ENCODE data around the gene PRSS27. TPM values are rescaled to one million over a fixed set of nuclear protein-coding genes. Genes with fewer than 3 reads are reported as not detected.

Gene PRSS27
- total and polyA plus RNA-seq, 2 donors (not counting 3 experiments of a cell fraction or from before 2014, with no cell fraction given), result 0.33 to 0.53 TPM

- TF ChIP-seq FOS (IDR thresholded peaks at IDR 0.05; ENCODE audit: borderline replicate concordance, insufficient read depth, low read length) (no peak), POLR2AphosphoS5 (IDR thresholded peaks at IDR 0.05; ENCODE audit: insufficient read depth, low read depth, low read length) (no peak), GATA2 (IDR thresholded peaks at IDR 0.05; ENCODE audit: insufficient read depth, insufficient read length, low read depth, low read length) (no peak), MAX (IDR thresholded peaks at IDR 0.05; ENCODE audit: insufficient read depth, insufficient read length) (no peak)
- H3K27ac ChIP-seq (ENCODE audit: insufficient read depth, low read depth, low read length), result no peak overlapping the region
- no peaks in the 10 kb centered on the region for H3K79me2 ChIP-seq (ENCODE audit: control insufficient read depth, insufficient read depth, low read length)
- H3K4me3 ChIP-seq (replicated peaks in 1 of 3; ENCODE audit: insufficient read depth in 1 of 3, low read depth in 1 of 3, low read length in 3 of 3), result no peak overlapping the region
- ChIA-PET POLR2A (no interaction called here), CTCF (no interaction called here)
- H3K4me1 ChIP-seq (ENCODE audit: control insufficient read depth, extremely low read depth, insufficient read depth, low read length), result peaks cover 4% of the 10 kb centered on the region
- FAIRE-seq (no peak), DNase-seq (ENCODE audit: low read depth, low spot score) (no peak)
- H2AFZ ChIP-seq (ENCODE audit: low read depth, low read length), result no peak overlapping the region
- no peaks in the 10 kb centered on the region for H3K9me1 ChIP-seq (replicated peaks; ENCODE audit: control insufficient read depth, extremely low read depth, insufficient read depth, low read length)
- dilution Hi-C loops (cut with MboI; ENCODE audit: extremely low pct_ligation_motif_present, low sequenced_read_pairs), result no loop called here
- no peak overlapping the region for H3K4me2 ChIP-seq (ENCODE audit: insufficient read depth, low read length)
- H3K9me3 ChIP-seq (replicated peaks; ENCODE audit: control insufficient read depth, insufficient read depth, low read length), result no peaks in the 10 kb centered on the region
- BruUV-seq (replicated peaks), result no TSS peak
- H3K27me3 ChIP-seq (ENCODE audit: control insufficient read depth in 2 of 2, insufficient read depth in 2 of 2, low read length in 2 of 2), result peaks cover 0 to 4% of the 10 kb centered on the region in 2 experiments
- no peaks in the 10 kb centered on the region for H4K20me1 ChIP-seq (replicated peaks; ENCODE audit: control insufficient read depth, extremely low read depth, insufficient read depth, low read length)
- no peak overlapping the region for H3K9ac ChIP-seq (replicated peaks; ENCODE audit: extremely low read depth, insufficient read depth, low read length)
- no peaks in the 10 kb centered on the region for H3K36me3 ChIP-seq (ENCODE audit: control insufficient read depth in 2 of 2, extremely low read depth in 1 of 2, insufficient read depth in 2 of 2, low read length in 2 of 2)
- intact Hi-C loops (cut with micrococcal nuclease), result no loop called here
Observed at GRCh38 chr16:2724816-2725348, 4.9 kb upstream of the PRSS27 start.

GRCh38 chr16:2724088-2724676 lies 4.2 kb upstream of the PRSS27 start:
- no peak overlapping the region for H2AFZ ChIP-seq (ENCODE audit: low read depth, low read length)
- POLR2A ChIA-PET, result no interaction called here

More at GRCh38 chr16:2724088-2724676, 4.2 kb upstream of the PRSS27 start:
- FAIRE-seq (no peak), DNase-seq (ENCODE audit: low read depth, low spot score) (no peak)
- no peaks in the 10 kb centered on the region for H3K9me1 ChIP-seq (replicated peaks; ENCODE audit: control insufficient read depth, extremely low read depth, insufficient read depth, low read length)
- H3K27me3 ChIP-seq (ENCODE audit: control insufficient read depth in 2 of 2, insufficient read depth in 2 of 2, low read length in 2 of 2), result peaks cover 0 to 4% of the 10 kb centered on the region in 2 experiments
- no peak overlapping the region for H3K9ac ChIP-seq (replicated peaks; ENCODE audit: extremely low read depth, insufficient read depth, low read length)
- H4K20me1 ChIP-seq (replicated peaks; ENCODE audit: control insufficient read depth, extremely low read depth, insufficient read depth, low read length), result no peaks in the 10 kb centered on the region
- BruUV-seq (replicated peaks), result no TSS peak
- no peaks in the 10 kb centered on the region for H3K9me3 ChIP-seq (replicated peaks; ENCODE audit: control insufficient read depth, insufficient read depth, low read length)
- TF ChIP-seq MAX (IDR thresholded peaks at IDR 0.05; ENCODE audit: insufficient read depth, insufficient read length) (no peak), FOS (IDR thresholded peaks at IDR 0.05; ENCODE audit: borderline replicate concordance, insufficient read depth, low read length) (no peak), POLR2AphosphoS5 (IDR thresholded peaks at IDR 0.05; ENCODE audit: insufficient read depth, low read depth, low read length) (no peak), MYC (IDR thresholded peaks at IDR 0.05; ENCODE audit: low read depth, low read length) (no peak), JUN (IDR thresholded peaks at IDR 0.05; ENCODE audit: borderline replicate concordance, insufficient read depth, insufficient read length, low read depth) (no peak), GATA2 (IDR thresholded peaks at IDR 0.05; ENCODE audit: insufficient read depth, insufficient read length, low read depth, low read length) (no peak), CTCF (IDR thresholded peaks at IDR 0.05; ENCODE audit: extremely low read depth in 1 of 2, insufficient read depth in 1 of 2, low read depth in 1 of 2, low read length in 2 of 2) (no peak), POLR2A (IDR thresholded peaks at IDR 0.05; ENCODE audit: low read depth, low read length) (no peak), EZH2 (IDR thresholded peaks at IDR 0.05; ENCODE audit: borderline replicate concordance, low read depth, low read length, severe bottlenecking) (no peak)
- H3K4me3 ChIP-seq (replicated peaks in 1 of 3; ENCODE audit: insufficient read depth in 1 of 3, low read depth in 1 of 3, low read length in 3 of 3), result no peak overlapping the region
- intact Hi-C loops (cut with micrococcal nuclease) (no loop called here), dilution Hi-C loops (cut with MboI; ENCODE audit: extremely low pct_ligation_motif_present, low sequenced_read_pairs) (no loop called here)
- no peaks in the 10 kb centered on the region for H3K36me3 ChIP-seq (ENCODE audit: control insufficient read depth in 2 of 2, extremely low read depth in 1 of 2, insufficient read depth in 2 of 2, low read length in 2 of 2)
- H3K79me2 ChIP-seq (ENCODE audit: control insufficient read depth, insufficient read depth, low read length), result no peaks in the 10 kb centered on the region
- no peak overlapping the region for H3K27ac ChIP-seq (ENCODE audit: insufficient read depth, low read depth, low read length)
- H3K4me2 ChIP-seq (ENCODE audit: insufficient read depth, low read length), result no peak overlapping the region
- CTCF ChIA-PET, result no interaction called here
- H3K4me1 ChIP-seq (ENCODE audit: control insufficient read depth, extremely low read depth, insufficient read depth, low read length), result peaks cover 4% of the 10 kb centered on the region

All from endothelial cell of umbilical vein (primary cell).